ENCODE results near the gene MOV10L1. TPM values are rescaled to one million over a fixed set of nuclear protein-coding genes. Genes with fewer than 3 reads are reported as not detected.

The MOV10L1 gene
- total and polyA plus RNA-seq, 2 donors (not counting 3 experiments of a cell fraction or from before 2014, with no cell fraction given), result 27.6 to 37.6 TPM

DNA sequence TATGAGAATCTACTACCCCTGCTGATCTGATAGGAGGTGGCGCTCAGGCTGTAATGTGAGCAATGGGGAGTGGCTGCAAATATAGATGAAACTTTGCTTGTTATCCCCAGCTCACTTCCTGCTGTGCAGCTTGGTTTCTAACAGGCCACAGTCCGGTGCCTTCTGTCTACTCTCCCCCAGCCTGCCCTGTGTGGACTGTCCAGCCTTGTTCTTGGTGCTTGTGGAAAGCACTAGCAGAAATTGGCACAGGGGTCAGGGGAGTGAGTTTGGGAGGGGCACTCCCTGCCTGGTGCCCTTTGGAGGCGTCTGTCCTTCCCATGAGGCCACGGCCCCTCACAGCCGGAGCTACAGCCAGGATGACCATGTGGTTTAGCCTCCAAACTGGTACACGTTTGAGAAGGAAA, 14.3 kb downstream of the MOV10L1 start:
- dilution Hi-C loops (cut with MboI; ENCODE audit: extremely low pct_ligation_motif_present, low sequenced_read_pairs), result no loop called here
- TF ChIP-seq, protein P1, sequence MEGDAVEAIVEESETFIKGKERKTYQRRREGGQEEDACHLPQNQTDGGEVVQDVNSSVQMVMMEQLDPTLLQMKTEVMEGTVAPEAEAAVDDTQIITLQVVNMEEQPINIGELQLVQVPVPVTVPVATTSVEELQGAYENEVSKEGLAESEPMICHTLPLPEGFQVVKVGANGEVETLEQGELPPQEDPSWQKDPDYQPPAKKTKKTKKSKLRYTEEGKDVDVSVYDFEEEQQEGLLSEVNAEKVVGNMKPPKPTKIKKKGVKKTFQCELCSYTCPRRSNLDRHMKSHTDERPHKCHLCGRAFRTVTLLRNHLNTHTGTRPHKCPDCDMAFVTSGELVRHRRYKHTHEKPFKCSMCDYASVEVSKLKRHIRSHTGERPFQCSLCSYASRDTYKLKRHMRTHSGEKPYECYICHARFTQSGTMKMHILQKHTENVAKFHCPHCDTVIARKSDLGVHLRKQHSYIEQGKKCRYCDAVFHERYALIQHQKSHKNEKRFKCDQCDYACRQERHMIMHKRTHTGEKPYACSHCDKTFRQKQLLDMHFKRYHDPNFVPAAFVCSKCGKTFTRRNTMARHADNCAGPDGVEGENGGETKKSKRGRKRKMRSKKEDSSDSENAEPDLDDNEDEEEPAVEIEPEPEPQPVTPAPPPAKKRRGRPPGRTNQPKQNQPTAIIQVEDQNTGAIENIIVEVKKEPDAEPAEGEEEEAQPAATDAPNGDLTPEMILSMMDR (IDR thresholded peaks at IDR 0.05; ENCODE audit: extremely low read depth in 1 of 2, insufficient read depth in 1 of 2, low read depth in 1 of 2, low read length in 2 of 2), result no peak
- no peak for TF ChIP-seq GATA2 (IDR thresholded peaks at IDR 0.05; ENCODE audit: insufficient read depth, insufficient read length, low read depth, low read length)
- no peak for TF ChIP-seq FOS (IDR thresholded peaks at IDR 0.05; ENCODE audit: borderline replicate concordance, insufficient read depth, low read length)
- TF ChIP-seq MYC (IDR thresholded peaks at IDR 0.05; ENCODE audit: low read depth, low read length), result no peak
- no peak for TF ChIP-seq MAX (IDR thresholded peaks at IDR 0.05; ENCODE audit: insufficient read depth, insufficient read length)
- TF ChIP-seq POLR2AphosphoS5 (IDR thresholded peaks at IDR 0.05; ENCODE audit: insufficient read depth, low read depth, low read length), result no peak
- TF ChIP-seq POLR2A (IDR thresholded peaks at IDR 0.05; ENCODE audit: low read depth, low read length), result no peak
- no peak for TF ChIP-seq JUN (IDR thresholded peaks at IDR 0.05; ENCODE audit: borderline replicate concordance, insufficient read depth, insufficient read length, low read depth)
- no peak for TF ChIP-seq EZH2 (IDR thresholded peaks at IDR 0.05; ENCODE audit: borderline replicate concordance, low read depth, low read length, severe bottlenecking)
- ChIA-PET POLR2A (no interaction called here), CTCF (interaction anchor here (0.8 to 1.8 kb wide), 2 partner anchors 16 to 45 kb away, joined by 3 to 4 read pairs; no protein-coding TSS in a partner anchor)
- BruUV-seq (replicated peaks), result no TSS peak
- H4K20me1 ChIP-seq (replicated peaks; ENCODE audit: control insufficient read depth, extremely low read depth, insufficient read depth, low read length), result no peaks in the 10 kb centered on the region
- no peak overlapping the region for H3K4me2 ChIP-seq (ENCODE audit: insufficient read depth, low read length)
- H3K9me1 ChIP-seq (replicated peaks; ENCODE audit: control insufficient read depth, extremely low read depth, insufficient read depth, low read length), result no peaks in the 10 kb centered on the region
- no peaks in the 10 kb centered on the region for H3K4me1 ChIP-seq (ENCODE audit: control insufficient read depth, extremely low read depth, insufficient read depth, low read length)
- H3K27ac ChIP-seq (ENCODE audit: insufficient read depth, low read depth, low read length), result no peak overlapping the region
- H2AFZ ChIP-seq (ENCODE audit: low read depth, low read length), result no peak overlapping the region
- FAIRE-seq (no peak), DNase-seq (ENCODE audit: low read depth, low spot score) (no peak)
- H3K79me2 ChIP-seq (ENCODE audit: control insufficient read depth, insufficient read depth, low read length), result no peaks in the 10 kb centered on the region
- intact Hi-C loops (cut with micrococcal nuclease), result no loop called here
- no peaks in the 10 kb centered on the region for H3K9me3 ChIP-seq (replicated peaks; ENCODE audit: control insufficient read depth, insufficient read depth, low read length)
- no peaks in the 10 kb centered on the region for H3K27me3 ChIP-seq (ENCODE audit: control insufficient read depth in 2 of 2, insufficient read depth in 2 of 2, low read length in 2 of 2)
- no peak overlapping the region for H3K4me3 ChIP-seq (replicated peaks in 1 of 3; ENCODE audit: insufficient read depth in 1 of 3, low read depth in 1 of 3, low read length in 3 of 3)
- H3K9ac ChIP-seq (replicated peaks; ENCODE audit: extremely low read depth, insufficient read depth, low read length), result no peak overlapping the region
- no peaks in the 10 kb centered on the region for H3K36me3 ChIP-seq (ENCODE audit: control insufficient read depth in 2 of 2, extremely low read depth in 1 of 2, insufficient read depth in 2 of 2, low read length in 2 of 2)

Measured in endothelial cell of umbilical vein (primary cell).